ENCODE measurements around the gene NUDT7.

Gene NUDT7

DNA sequence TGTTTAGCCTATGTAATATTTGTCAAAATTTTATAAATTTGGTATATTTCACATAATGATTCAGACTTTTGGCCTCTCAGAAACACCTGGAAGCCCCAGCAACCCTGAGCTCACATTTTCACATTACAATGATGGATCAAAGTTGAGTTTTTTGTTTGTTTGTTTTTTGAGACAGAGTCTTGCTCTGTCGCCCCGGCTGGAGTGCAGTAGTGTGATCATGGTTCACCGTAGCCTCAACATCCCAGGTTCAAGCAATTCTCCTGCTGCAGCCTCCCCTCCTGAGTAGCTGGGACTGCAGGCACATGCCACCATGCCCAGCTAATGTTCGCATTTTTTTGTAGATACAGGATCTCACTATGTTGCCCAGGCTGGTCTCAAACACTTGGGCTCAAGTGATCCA is 55.4 kb downstream of the NUDT7 start:
- TF ChIP-seq POLR2A (IDR thresholded peaks at IDR 0.05; ENCODE audit: low read length) (no peak), GATA1 (IDR thresholded peaks at IDR 0.05; ENCODE audit: low read depth, low read length) (no peak)
- no peak for DNase-seq

DNA sequence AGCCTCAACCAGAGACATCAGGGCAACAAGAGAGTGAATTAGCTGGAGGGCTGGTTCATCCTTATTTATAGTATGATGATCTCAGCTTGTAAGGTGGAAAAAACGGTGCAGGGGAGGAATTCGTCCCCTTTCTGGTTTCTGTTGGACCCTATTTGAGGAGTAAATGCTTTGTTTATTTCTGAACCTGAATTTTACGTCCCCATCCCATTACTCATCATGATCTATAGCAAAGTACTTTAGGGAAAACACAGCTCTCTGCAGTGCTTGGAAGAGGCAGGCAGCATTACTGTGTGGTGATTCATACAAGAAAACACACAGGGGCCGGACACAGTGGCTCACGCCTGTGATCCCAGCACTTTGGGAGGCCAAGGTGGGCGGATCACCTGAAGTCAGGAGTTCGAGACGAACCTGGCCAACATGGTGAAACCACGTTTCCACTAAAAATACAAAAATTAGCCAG is 58.1 kb downstream of the NUDT7 start:
- no peak for TF ChIP-seq GATA1 (IDR thresholded peaks at IDR 0.05; ENCODE audit: low read depth, low read length)
- TF ChIP-seq POLR2A (IDR thresholded peaks at IDR 0.05; ENCODE audit: low read length) = no peak
- DNase-seq = no peak

DNA sequence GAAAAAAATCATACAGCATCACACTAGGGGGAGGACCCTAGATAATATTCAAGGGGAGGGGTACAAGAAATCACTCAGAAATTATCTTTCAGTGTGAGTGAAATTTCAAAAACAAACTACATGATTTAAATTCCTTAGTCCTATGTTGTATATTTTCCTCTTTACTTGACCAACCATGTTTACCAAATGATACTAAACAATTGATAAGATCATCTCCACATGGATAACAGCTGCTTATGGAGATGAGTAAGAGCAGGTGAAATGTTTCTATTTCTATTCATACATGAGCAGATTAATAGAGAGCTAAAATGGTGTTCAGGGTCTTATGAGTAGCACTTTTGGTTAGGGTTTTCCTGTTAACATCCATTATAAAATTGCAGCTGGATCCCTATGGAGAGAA is 58.8 kb downstream of the NUDT7 start:
- no peak for TF ChIP-seq GATA1 (IDR thresholded peaks at IDR 0.05; ENCODE audit: low read depth, low read length)
- no peak for TF ChIP-seq POLR2A (IDR thresholded peaks at IDR 0.05; ENCODE audit: low read length)

DNA sequence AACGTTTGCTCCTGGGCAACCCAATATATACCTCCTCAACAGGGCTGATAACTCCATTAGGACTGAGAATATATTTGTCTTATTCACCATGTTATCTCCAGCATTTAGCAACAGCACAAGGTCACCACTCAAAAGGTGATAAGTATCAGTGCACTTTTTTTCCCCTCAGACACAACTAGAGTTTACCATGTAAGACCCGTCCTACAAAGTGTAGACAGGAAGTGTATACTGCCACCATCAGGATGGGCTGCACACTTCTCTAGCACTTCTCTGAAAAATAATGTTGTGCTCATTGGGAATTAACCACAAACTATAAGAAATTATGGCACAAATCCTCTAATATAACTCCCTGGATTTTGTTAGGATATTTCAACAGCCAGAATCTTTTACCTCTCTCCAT is 60.4 kb downstream of the NUDT7 start:
- peak; percentile 4 for DNase-seq
- TF ChIP-seq GATA1 (IDR thresholded peaks at IDR 0.05; ENCODE audit: low read depth, low read length) (no peak), POLR2A (IDR thresholded peaks at IDR 0.05; ENCODE audit: low read length) (no peak)

More for the DNA sequence above, 58.8 kb downstream of the NUDT7 start:
- no peak for DNase-seq

DNA sequence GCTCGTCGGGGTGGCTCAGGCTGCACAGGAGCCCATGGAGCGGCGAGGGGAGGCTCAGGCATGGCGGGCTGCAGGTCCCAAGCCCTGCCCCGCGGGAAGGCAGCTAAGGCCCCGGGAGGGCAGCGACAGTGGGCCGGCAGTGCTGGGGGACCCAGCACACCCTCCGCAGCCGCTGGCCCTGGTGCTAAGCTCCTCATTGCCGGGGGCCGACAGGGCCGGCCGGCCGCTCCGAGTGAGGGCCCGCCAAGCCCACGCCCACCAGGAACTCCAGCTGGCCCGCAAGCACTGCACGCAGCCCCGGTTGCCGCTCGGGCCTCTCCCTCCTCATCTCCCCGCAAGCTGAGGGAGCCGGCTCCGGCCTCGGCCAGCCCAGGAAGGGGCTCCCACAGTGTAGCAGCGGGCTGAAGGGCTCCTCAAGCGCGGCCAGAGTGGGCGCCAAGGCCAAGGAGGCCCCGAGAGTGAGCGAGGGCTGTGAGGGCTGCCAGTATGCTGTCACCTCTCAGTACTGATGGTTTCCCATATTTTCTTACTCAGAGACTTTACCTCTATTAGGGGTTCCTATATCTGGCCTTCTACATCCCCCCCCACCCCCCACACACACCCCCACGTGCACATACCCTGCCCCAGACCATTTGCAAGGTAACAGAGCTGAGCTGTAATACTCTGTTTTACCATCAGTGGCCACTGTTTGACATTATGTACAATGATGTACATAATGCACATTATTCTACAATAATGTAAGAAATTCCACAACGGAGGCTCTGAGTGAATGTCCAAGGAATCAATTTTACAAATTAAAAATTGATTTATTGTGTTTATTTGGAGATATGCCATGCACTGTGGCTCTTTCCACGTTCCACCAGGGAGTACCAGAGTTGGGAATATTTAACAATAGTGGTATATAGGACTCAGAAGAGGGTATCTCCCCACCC is 62.4 kb downstream of the NUDT7 start:
- DNase-seq = no peak
- TF ChIP-seq GATA1 (IDR thresholded peaks at IDR 0.05; ENCODE audit: low read depth, low read length) (no peak), POLR2A (IDR thresholded peaks at IDR 0.05; ENCODE audit: low read length) (no peak)

DNA sequence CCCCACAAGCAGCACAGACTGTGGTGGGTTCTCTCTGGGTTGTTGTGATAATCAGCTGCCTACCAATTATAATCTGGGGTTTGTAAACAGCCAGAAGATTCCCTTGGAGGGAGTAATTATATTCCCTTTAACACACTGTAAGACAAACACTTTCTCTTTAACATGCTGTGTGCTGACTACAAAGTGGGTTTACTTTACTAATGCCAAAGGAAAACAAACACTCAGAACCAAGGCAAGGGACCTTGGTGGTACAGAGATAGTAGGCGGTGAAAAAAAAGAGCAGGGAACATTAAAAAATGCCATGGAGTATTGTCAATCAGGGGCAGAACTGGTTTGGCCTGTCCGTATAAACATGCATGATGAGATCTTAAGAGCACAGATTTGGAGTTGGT is 63.1 kb downstream of the NUDT7 start:
- TF ChIP-seq GATA1 (IDR thresholded peaks at IDR 0.05; ENCODE audit: low read depth, low read length) (no peak), POLR2A (IDR thresholded peaks at IDR 0.05; ENCODE audit: low read length) (no peak)
- DNase-seq = no peak

DNA sequence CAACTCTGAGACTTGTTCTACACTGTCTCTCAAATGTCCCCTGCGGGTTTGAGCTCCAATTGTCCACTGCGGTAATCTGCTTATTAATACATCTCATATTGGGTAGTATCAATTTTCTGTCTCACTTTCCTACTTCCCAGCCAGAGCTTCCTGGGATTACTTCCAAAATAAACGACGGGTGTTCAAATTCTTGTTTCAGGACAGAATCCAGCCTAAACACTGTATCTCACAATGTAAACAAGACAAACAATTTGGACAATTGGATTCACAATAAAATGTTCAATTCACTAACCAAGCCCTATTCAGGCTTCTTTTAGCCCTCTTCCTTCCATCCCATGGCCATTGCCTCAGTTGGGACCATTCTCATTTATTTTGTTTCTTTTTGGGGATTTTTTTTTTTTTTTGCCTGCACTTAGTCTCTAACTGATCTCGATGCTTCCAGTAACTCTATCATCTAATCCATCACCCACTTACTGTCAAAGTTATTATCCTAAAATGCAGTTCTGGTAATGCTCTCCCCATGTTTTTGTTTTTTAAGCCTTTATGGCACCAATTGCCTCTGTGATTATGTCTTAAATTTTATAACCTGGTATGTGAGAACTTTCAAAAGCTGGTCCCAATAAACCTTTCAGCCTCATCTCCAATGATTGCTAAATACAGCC is 64.0 kb downstream of the NUDT7 start:
- TF ChIP-seq POLR2A (IDR thresholded peaks at IDR 0.05; ENCODE audit: low read length) = no peak
- no peak for TF ChIP-seq GATA1 (IDR thresholded peaks at IDR 0.05; ENCODE audit: low read depth, low read length)
- DNase-seq = no peak

DNA sequence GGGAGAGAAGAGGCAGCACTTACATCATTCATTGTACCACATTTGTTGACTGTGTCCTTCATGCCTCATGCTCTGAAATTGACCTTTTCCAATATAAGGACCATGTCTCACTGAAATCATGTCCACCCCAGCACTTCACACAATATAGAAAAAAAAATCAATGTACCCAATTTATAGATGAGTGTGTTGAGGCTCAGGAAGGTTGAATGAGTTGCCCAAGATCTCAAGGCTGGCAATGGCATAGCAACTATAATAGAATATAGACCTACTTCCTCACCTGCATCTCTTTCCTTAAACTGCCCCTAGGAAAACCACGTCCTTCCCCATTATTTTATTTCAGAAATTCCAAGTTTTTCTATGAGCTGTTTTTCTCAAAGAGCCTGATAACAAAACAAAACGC is 65.1 kb downstream of the NUDT7 start:
- TF ChIP-seq GATA1 (IDR thresholded peaks at IDR 0.05; ENCODE audit: low read depth, low read length) (no peak), POLR2A (IDR thresholded peaks at IDR 0.05; ENCODE audit: low read length) (no peak)
- DNase-seq = no peak

DNA sequence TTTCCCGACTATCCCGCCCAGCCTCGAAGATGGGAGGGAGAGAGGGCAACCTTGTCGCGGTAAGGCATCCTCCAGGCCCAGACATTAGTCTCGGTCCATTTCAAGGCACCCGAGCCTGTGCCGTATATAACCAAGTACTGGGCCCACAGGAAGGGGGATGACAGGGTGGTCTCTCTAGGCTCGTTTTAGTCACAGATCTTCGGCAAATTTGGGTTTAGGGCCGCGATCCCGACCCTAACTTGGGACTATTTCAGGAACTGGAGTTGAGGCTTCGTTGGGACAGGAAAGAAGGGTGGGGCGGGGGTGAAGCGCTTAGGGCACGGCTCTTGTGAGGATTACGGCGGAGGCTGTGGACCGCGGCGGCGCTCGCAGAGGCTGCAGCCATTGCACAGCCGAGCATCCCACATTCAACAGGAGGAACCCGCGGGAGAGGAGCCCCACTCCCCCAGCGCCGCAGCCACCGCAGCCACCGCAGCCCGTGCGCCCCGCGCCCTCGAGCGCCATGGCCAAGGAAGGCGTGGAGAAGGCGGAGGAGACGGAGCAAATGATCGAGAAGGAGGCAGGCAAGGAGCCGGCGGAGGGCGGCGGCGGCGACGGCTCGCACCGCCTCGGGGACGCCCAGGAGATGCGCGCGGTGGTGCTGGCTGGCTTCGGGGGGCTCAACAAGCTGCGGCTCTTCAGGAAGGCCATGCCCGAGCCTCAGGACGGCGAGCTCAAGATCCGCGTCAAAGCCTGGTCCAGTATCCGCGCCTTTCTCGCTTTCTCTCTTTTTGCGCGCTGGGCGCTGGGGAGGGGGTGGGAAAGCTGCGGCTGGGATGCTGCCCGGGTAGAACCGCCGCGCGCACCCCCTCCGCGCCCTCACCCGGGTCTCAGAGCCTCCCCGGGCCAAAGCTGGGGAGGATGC is 66.1 kb downstream of the NUDT7 start, which contains the start of gene VAT1L:
Gene VAT1L (plus strand): TSS at position 384 of the 904 bp plus-strand sequence. CDS start 119 bp downstream, at position 503.
- no peak for TF ChIP-seq POLR2A (IDR thresholded peaks at IDR 0.05; ENCODE audit: low read length)
- TF ChIP-seq GATA1 (IDR thresholded peaks at IDR 0.05; ENCODE audit: low read depth, low read length) = no peak
- peak; percentile 5 to 27 for DNase-seq

DNA sequence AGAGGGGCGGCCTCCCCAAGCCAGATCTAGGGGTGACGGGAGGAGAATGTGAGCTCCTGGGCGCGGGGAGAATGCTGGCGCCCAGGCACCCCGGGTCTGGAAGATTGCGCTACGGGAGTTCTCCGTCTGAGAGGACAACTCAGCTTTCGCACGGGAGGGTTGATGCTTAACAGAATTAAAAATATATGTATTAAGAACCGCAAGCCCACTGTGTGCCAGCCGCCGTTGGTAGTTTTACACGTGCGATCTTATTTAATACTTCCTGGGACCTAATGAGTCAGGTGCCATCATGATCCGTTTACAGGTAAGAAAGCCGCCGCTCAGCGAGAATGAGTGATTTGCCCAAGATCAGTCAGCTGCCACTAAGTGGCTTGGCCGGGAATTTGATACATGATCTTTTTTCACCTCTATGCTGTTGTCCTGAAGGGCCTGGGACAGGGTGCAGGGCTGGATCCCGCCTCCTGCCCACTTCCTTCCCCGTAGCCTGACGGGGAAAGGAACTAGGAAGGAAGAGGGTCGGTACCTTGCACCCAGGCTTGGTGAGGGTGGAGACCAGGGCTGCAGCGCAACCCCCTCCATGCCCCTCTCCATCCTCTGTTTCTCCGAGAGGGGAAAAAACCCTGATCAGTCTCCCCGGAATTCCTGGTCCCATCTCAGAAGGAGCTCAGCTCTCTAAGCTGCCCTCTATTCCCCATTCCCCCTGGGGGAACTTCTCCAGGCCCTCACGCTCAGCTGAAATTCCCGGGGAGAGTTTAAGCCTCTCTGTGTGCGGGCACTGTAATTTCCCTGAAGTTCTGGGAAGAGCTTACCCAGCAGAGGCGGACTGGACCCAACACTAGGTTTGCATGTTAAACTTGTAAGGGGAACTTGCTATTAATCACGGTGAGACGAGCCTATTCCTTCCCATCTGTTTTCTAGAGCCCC is 67.0 kb downstream of the NUDT7 start:
- DNase-seq = no peak
- TF ChIP-seq POLR2A (IDR thresholded peaks at IDR 0.05; ENCODE audit: low read length) (no peak), GATA1 (IDR thresholded peaks at IDR 0.05; ENCODE audit: low read depth, low read length) (no peak)

DNA sequence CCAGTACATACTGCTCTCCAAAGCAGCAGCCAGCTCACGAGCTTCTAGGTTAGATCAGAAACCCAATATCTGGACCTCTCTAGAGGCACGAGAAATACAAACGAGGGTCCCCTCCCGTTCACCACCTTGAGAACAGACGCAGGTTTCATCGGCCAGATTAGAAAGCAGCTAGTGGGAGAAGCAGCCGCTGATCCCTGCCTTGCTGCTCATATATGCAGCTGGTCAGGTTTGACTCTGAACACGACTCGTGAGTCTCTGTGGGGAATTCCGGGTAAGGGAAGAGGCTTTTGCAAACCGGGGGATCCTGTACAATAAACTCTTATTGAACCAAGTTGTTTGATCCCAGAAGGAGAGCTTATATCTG is 67.7 kb downstream of the NUDT7 start:
- no peak for DNase-seq
- TF ChIP-seq POLR2A (IDR thresholded peaks at IDR 0.05; ENCODE audit: low read length) = no peak
- TF ChIP-seq GATA1 (IDR thresholded peaks at IDR 0.05; ENCODE audit: low read depth, low read length) = no peak

DNA sequence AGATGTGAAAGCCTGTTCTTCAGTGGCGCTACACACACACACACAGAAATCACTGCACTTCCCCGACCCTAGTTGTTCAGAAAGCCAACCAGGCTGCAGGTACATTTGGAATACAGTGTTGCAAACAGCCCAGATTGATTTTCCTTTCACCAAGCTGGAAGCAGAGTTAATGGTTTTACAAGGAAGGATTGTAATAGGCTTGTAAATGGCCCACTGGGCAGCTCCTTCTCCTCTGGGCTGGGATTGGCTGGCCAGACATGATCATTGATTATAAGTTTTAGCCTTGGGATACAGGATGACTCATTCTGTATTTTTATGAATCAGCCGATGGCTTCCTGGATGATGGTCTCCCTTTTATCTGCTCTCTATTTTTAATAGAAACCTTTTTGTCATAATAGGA is 68.6 kb downstream of the NUDT7 start:
- no peak for DNase-seq
- no peak for TF ChIP-seq POLR2A (IDR thresholded peaks at IDR 0.05; ENCODE audit: low read length)
- no peak for TF ChIP-seq GATA1 (IDR thresholded peaks at IDR 0.05; ENCODE audit: low read depth, low read length)

Data from erythroblast (primary cell).